LNCAP (cell line): ENCODE data around the gene NPIPB6.

Experiments used
- TF ChIP-seq, protein P1 (sequence below): fragments of 450-650 bp; IDR thresholded peaks from 2 replicates; pipeline ENCODE4 v1.5.1; 2017; ENCODE audit warnings: mild to moderate bottlenecking

NPIPB6 gene

DNA sequence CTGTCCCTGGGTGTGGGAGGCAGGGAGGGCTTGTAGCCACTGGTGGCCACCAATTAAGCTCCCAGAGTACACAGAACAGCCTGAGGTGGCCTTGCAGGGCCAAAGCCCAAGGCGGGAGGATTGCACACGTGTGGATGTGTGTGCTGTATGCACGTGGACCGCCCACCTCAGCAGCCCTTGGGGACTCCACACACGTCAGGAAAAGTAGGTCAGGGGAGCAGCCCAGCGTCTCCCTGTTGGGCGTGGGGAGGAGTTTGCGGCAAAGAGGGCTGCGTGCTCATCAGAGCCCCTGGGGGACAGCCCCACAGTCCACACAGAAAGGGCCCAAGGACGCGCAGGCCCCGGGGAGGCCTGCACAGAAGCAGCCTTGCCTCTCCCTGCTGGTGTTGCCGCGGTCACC, 51.4 kb downstream of the NPIPB6 start:
- TF ChIP-seq, protein P1, sequence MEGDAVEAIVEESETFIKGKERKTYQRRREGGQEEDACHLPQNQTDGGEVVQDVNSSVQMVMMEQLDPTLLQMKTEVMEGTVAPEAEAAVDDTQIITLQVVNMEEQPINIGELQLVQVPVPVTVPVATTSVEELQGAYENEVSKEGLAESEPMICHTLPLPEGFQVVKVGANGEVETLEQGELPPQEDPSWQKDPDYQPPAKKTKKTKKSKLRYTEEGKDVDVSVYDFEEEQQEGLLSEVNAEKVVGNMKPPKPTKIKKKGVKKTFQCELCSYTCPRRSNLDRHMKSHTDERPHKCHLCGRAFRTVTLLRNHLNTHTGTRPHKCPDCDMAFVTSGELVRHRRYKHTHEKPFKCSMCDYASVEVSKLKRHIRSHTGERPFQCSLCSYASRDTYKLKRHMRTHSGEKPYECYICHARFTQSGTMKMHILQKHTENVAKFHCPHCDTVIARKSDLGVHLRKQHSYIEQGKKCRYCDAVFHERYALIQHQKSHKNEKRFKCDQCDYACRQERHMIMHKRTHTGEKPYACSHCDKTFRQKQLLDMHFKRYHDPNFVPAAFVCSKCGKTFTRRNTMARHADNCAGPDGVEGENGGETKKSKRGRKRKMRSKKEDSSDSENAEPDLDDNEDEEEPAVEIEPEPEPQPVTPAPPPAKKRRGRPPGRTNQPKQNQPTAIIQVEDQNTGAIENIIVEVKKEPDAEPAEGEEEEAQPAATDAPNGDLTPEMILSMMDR: no peak

DNA sequence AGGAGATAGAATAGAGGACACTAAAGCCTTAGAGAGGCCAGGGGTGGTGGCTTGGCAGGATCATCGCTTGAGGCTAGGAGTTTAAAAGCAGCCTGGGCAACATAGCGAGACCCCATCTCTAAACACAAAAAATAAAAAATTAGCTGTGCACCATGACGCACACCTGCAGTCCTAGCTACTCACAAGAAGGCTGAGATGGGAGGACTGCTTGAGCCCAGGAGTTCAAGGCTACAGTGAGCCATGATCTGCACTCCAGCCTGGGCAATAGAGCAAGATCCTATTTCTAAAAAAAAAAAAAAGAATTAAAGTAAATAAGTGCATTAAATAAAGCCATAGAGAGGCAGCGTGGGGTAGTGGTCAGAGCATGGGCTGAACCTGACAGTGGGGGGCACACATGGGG, 51.9 kb downstream of the NPIPB6 start:
- TF ChIP-seq, protein P1: no peak

DNA sequence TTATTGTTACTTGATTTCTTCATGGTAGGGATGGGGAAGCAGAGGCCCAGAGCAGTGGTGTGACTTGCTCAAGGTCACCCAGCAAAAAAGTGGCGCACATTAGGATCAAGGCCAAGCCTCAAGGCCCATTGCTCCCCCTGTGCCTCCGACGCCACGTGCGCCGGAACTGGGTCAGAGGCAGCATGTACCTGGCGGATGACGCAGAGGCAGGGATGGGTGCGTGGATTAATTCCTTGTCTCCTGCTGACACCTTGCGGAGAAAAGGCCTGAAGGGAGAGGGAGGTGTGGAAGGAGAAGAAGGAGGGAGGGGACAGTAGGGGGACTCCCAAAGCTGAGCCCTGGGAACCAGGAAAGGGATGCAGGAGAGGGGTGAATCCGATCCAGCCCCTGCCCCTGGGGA, 52.5 kb downstream of the NPIPB6 start:
- TF ChIP-seq, protein P1: no peak

DNA sequence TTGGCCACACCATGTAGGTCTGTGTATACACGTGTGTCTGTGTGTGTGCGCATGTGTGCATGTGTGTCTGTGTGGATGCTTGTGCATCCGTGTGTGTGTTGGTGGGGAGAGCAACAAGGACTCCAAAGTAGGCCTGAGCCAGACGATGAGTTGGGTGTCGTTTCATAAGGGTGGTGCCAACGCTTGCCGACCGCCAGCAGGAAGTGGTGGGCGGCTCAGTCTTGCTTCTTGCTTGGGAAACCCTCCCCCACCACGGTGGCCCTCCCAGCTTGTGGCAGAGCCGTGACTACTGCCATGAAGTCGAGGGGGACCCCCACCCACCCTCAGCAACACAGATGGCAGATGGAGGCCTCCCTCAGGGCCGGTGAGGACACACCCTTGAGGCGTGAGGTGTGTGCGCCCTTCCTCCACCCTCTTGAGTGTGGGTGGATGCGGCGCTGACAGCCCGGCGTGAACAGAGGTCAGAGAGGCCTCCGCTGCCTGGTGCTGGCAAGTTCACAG, 53.4 kb downstream of the NPIPB6 start:
- TF ChIP-seq, protein P1: no peak

DNA sequence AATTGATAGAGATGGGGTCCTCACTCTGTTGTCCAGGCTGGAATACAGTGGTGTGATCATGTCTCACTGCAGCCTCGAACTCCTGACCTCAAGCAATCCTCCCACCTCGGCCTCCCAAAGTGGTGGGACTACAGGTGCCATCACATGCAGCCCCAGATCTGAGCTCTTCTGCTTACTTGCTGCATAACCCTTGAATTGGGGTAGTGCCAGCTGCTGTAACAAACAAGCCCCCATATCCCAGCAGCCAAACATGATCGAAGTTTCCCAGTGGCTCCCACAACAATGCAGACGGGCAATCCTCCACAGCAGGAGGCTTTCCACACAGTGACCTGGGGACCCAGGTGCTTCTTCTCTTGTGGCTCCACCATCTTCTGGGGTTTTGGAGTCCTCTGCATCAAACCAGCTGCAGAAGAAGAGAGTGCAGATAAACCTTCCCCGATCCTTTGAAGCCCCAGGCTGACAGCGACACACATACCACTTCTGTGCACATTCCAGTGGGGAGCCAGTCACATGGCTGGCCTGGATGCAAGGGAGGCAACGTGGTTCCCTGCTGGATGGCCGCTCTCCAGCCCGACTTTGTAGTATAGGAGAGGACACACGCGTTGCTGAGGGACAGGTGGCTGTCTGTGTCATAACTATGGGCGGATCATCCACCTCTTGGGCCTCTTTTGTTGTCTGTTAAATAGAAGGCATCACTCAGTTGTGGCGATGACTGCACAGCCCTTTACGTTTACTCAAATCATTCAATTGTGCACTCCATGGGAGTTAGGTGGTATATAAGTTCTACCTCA, 54.3 kb downstream of the NPIPB6 start:
- TF ChIP-seq, protein P1: no peak

DNA sequence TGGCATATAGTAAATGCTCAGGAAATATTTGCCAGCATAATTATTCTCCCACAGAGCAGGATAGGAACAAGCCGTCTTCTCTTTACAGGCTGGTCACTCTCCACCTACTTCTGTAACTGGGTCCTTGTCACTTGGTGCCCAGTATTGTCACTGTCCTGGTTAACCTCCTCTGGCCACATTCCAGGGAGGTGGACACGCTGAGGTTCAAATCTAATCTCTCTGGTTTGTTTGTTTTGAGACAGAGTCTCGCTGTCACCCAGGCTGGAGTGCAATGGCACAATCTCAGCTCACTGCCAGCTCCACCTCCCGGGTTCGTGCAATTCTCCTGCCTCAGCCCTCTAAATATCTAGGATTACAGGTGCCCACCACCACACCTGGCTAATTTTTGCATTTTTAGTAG, 55.4 kb downstream of the NPIPB6 start:
- TF ChIP-seq, protein P1: no peak

DNA sequence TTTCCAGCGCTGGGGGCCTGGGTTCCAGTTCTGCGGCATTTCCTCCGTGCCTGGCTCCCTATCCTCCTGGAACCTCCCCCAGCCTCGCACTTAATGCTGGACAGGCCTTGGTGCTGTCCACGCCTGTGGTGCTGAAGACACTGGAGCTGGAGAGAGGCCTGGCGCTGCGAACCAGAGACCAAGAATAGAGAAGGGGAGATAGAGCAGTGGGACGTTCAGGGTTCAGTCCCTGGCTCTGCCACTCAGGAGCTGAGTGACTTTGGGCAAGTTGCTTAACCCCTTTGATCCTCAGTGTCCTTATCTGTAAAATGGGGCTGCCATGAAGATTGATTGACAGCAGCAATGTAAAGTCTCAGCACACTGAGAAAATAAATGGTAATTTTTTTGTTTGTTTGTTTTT, 59.1 kb downstream of the NPIPB6 start:
- TF ChIP-seq, protein P1: no peak
